Endothelial cell (in vitro differentiated cells): ENCODE results near the gene KCNK15. TPM values are rescaled to one million over a fixed set of nuclear protein-coding genes. Genes with fewer than 3 reads are reported as not detected.
A peak's percentile ranks its signal among the peaks of the same experiment; 100 is the strongest.

Experiments
- DNase-seq: peaks from one replicate; pipeline ENCODE4 v3.0.0; 2021; ENCODE audit warnings: low spot score
- H3K27ac Mint-ChIP-seq: one replicate; pipeline ENCODE4 v1.8.0; 2021; ENCODE audit warnings: mixed read lengths, inconsistent platforms; ENCODE audit not compliant: unreplicated experiment
- H3K27me3 Mint-ChIP-seq: one replicate; pipeline ENCODE4 v1.8.0; 2021; ENCODE audit warnings: mild to moderate bottlenecking, moderate library complexity, mixed read lengths, inconsistent platforms; ENCODE audit not compliant: unreplicated experiment
- H3K36me3 Mint-ChIP-seq: one replicate; pipeline ENCODE4 v1.8.0; 2021; ENCODE audit warnings: mild to moderate bottlenecking, low read depth, mixed read lengths, inconsistent platforms; ENCODE audit not compliant: unreplicated experiment
- H3K4me1 Mint-ChIP-seq: one replicate; pipeline ENCODE4 v1.8.0; 2021; ENCODE audit warnings: mild to moderate bottlenecking, mixed read lengths, inconsistent platforms; ENCODE audit not compliant: unreplicated experiment
- H3K4me3 Mint-ChIP-seq: one replicate; pipeline ENCODE4 v1.8.0; 2021; ENCODE audit warnings: mild to moderate bottlenecking, mixed read lengths, inconsistent platforms; ENCODE audit not compliant: unreplicated experiment
- H3K9me3 Mint-ChIP-seq: one replicate; pipeline ENCODE4 v1.8.0; 2021; ENCODE audit warnings: mixed read lengths, inconsistent platforms; ENCODE audit not compliant: unreplicated experiment
- CTCF ChIP-seq: fragments of 200-600 bp; sonication (generic); IDR thresholded peaks from one replicate; pipeline ENCODE4 v1.5.0; 2021; ENCODE audit warnings: antibody characterized with exemption; ENCODE audit not compliant: unreplicated experiment
- total RNA-seq: library from RNA; stranded (reverse); fragmentation: NEBNext Ultra II Directional; extraction: Animal tissue kit (Norgen Biotek cat#: 25700); gene quantifications from one replicate; pipeline ENCODE4 v1.2.1, GENCODE V29; 2021; ENCODE audit not compliant: unreplicated experiment

The KCNK15 gene
- total RNA-seq, 1 donor from 2014 or later, result not detected

- H3K4me3 Mint-ChIP-seq, result no peak overlapping the region
- no peaks in the 10 kb centered on the region for H3K9me3 Mint-ChIP-seq
- DNase-seq, result no peak
- H3K27me3 Mint-ChIP-seq, result peaks cover 17% of the 10 kb centered on the region
- H3K27ac Mint-ChIP-seq, result no peak overlapping the region
- H3K36me3 Mint-ChIP-seq, result no peaks in the 10 kb centered on the region
- H3K4me1 Mint-ChIP-seq, result peaks cover 3% of the 10 kb centered on the region
- TF ChIP-seq CTCF, result no peak
Observed at GRCh38 chr20:44746367-44747165, 901 bp downstream of the KCNK15 start.

GRCh38 chr20:44747166-44748004 lies 1.7 kb downstream of the KCNK15 start:
- Mint-ChIP-seq H3K36me3 (no peaks in the 10 kb centered on the region), H3K4me1 (peaks cover 3% of the 10 kb centered on the region), H3K4me3 (no peak overlapping the region), H3K27ac (no peak overlapping the region), H3K9me3 (no peaks in the 10 kb centered on the region), H3K27me3 (peaks cover 17% of the 10 kb centered on the region)
- TF ChIP-seq CTCF, result peak; percentile 65
- peak; percentile 82 for DNase-seq

DNA sequence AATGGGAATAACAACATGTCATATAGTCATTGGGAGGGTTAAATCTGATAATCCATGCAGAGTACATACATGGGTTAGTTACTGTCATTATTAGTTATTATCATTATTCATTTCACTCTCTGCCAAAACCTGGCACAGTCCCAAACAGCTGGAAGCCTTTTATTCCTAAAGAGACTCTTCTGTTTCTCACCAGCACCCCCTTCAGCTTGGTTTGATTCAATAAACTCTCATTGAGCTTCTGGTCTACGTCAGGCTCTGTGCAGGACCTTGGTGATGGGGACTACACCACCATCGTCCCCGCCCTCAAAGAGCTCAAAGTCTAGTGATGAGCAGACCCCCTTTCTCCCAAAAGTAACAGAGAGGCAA lies 2.3 kb downstream of the KCNK15 start:
- H3K27me3 Mint-ChIP-seq, result peaks cover 17% of the 10 kb centered on the region
- H3K4me3 Mint-ChIP-seq, result no peak overlapping the region
- no peak for TF ChIP-seq CTCF
- DNase-seq, result no peak
- H3K36me3 Mint-ChIP-seq, result no peaks in the 10 kb centered on the region
- H3K27ac Mint-ChIP-seq, result no peak overlapping the region
- H3K4me1 Mint-ChIP-seq, result peaks cover 3% of the 10 kb centered on the region
- H3K9me3 Mint-ChIP-seq, result no peaks in the 10 kb centered on the region

- Mint-ChIP-seq H3K36me3 (no peaks in the 10 kb centered on the region), H3K27ac (no peak overlapping the region)
Observed at GRCh38 chr20:44750081-44750805, 4.6 kb downstream of the KCNK15 start.

More at GRCh38 chr20:44750081-44750805, 4.6 kb downstream of the KCNK15 start:
- no peak for TF ChIP-seq CTCF
- Mint-ChIP-seq H3K9me3 (no peaks in the 10 kb centered on the region), H3K4me3 (no peak overlapping the region), H3K27me3 (peaks cover 13% of the 10 kb centered on the region), H3K4me1 (no peaks in the 10 kb centered on the region)
- DNase-seq, result no peak
